ENCODE results near the gene SMG1.
"Not testable (repeated sequence)": the region's sequence is repeated elsewhere in the genome, so short reads cannot be mapped to it uniquely, and the experiment has no call there.

SMG1 gene
- total RNA-seq = 397 to 433 reads per million in 2 experiments

DNA sequence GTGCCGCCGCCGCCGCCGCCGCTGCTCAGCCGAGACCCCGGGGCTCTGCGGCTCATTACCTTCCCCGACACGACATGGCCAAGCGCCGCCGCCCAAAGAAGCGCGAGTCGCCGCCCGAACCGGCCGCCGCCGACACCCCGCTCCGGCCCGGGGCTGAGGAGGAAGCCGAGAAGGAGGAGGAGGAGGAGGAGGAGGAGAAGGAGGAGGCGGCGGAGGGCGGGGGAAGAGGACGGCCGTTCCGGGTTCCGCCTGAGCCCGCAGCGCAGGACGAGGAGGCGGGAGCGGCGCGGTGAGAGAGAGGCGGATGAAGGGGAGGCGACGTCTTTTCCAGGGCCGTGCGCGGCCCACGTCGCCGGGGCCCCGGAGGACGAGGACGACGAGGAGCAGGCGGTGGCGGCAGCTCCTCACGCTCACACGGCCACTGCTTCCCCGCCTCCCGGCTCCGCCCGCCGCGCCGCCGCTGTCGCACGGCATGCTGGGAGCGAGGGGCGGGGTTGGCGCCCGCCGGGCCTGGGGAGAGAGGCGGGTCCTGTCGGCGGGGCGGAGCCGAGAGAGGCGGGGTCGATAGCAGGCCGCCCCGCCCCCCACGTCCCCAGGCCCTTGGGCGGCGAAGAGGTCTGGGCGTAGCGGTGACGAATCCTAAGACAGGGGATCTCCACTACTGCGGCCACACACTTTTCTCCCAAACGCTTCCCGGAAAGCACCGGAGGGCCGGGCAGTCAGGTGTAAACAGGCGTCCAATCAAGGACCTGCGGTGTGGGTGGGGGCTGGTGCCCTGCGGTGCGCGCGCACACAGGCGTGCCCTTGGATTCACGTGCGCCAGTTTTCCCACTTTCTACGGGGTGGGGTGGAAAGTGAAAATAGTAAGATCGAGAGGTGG, at the start of gene SMG1:
SMG1 (minus strand) TSS at position 423 of the 880 bp plus-strand sequence; CDS start at position 56, 367 bp downstream.
- peak; percentile 86 for DNase-seq (ENCODE audit: low read depth)

DNA sequence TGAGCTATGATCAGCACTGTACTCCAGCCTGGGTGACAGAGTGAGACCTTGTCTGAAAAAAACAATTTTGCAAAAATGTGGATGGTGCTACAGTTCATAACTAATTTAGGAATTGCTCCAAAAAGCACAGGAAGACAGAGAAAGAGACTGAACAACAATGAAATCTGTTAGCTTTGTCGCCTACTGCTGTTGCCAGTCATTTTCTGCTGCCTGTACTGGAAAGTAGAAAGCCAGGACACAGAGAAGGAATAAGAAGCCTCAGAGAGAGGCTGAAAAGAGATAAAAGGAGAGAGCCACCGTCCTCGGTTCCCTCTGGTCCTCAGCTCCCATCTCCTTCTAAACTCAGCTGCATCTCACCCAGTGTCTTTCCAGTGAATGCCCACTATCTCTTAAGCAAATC, 48.9 kb upstream of the SMG1 start:
- no peak for DNase-seq (ENCODE audit: low read depth)

DNA sequence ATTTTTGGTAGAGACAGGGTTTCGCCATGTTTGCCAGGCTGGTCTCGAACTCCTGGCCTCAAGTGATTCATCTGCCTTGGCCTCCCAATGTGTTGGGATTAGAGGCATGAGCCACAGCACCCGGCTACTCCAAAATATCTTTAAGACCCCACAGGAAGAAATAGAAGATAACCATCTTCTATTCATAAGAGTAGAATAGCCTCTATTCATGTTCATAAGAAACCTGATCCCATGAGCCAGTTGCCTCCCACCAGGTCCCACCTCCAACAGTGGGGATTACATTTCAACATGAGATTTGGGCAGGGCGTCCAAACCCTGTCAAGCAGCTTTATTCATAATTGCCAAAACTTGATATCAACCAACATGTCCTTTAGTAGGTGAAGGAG, 43.6 kb upstream of the SMG1 start:
- no peak for DNase-seq (ENCODE audit: low read depth)

DNA sequence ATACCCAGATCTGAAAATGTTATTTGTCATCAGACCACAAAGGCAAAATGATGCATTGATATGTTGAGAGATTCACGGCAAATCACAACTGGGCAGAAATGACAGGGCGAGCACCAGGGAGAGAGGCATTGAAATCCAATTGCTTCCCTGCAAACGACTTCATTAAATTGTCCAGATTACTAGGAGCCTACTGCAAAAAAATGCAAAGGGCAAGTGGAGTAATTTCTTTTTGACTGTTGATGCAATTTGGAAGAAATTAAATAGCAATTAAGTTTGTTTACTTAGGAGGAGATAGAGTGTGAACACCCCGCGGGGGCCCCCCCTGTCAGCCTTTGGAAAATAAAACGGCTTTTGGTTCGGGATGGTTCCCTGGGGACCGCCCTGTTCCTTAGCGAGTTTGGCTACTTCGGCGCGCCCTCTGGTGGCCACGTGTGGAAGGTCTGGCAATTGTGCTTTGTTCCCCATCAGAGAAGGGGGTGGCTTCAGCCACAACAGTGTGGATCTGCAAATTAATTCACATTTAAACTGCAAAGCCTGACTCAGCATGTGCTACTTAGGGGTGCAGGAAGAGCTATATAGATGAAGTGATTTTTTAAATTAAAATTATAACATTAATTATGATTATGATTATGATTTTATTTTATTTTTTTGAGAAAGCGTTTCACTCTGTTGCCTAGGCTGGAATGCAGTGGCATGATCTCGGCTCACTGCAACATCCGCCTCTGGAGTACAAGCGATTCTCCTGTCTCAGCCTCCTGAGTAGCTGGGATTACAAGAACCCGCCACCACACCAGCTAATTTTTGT, 43.0 kb upstream of the SMG1 start:
- peak; percentile 56 for DNase-seq (ENCODE audit: low read depth)

DNA sequence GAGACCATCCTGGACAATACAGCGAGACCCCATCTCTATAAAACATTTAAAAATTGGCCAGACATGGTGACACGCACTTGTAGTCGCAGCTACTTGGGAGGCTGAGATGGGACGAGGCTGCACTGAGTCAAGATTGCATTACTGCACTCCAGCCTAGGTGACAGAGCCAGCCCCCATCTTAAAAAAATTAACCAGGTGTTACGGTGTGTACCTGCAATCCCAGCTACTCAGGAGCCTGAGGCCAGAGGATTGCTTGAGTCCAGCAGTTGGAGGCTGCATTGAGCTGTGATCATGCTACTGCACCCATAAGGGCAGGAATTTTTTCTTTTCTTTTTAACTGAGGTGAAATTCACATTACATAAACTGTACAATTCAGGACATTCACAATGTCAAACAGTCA, 40.6 kb upstream of the SMG1 start:
- DNase-seq (ENCODE audit: low read depth) = no peak

DNA sequence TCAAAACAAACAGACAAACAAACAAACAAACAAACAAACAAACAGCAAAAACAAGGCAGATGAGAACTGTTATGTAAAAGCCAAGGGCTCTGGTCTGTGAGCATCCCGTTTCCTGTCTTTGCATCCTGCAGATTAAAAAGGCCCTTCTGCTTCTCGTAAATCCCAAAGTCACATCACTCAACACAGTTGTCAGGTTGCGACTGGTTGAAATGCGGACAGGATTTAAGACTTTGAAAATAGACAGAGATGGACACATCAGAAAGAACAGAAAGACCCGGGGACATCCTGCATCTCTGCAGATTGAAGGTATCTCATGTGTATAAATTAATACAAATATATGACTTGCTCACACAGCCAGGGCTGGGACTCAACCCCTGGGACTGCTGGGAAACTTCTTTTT, 39.3 kb upstream of the SMG1 start:
- no peak for DNase-seq (ENCODE audit: low read depth)

DNA sequence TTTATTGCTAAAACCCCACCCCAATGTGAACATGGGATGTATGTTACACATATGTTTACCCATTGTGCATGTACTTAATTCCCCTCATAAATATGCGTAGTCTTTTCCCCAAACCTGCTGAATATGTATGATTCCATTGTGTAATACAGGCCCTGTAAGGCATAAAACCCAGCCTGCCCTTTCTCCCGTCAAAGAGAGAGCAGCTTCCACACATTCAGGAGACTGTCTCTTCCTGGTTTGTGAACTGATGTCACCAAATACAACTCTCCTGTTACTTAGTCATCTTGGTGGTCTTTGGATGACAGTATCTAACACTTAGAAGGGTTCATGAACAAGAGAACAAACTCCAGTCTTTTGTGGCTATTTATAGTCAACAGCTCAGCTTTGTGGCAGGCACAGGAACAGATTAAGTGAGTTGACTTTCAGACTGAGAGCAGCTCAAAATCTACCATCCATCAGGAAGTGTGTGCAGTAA, 32.9 kb upstream of the SMG1 start:
- no peak for DNase-seq (ENCODE audit: low read depth)

DNA sequence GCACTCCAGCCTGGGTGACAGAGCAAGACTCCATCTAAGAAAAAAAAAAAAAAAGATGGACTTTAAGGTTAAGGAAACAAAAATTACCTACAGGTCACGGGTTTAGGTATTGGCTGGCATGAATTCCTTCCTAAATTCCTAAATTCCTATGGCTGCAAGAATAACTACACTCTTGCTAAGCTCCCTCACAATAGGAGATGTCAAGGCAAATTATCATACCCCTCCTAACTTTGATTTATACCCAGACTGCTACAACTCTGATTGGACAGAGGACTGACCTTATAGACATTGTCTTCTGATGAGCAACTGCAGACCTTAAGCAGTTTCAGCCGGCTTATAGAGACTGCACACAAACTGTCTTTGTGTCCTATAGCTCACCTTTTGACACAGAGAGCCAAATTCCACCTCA, 32.4 kb upstream of the SMG1 start:
- no peak for DNase-seq (ENCODE audit: low read depth)

DNA sequence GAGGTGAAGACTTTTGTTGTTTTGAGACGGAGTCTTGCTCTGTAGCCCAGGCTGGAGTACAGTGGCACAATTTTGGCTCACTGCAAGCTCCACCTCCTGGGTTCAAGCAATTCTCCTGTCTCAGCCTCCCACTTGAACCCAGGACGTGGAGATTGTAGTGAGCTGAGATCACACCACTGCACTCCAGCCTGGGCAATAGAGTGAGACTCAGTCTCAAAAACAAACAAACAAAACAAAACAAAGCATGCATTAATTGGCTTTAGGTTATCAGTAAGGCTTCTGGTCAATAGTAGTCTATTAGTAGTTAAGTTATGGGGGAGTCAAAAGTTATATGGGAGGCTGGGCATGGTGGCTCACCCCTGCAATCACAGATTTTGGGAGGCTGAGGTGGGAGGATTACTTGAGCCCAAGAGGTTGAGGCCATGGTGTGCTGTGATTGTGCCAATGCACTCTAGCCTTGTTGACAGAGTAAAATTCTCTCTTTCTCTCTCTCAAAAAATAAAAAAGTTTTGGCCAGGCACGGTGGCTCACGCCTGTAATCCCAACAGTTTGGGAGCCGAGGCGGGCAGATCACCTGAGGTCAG, 30.5 kb upstream of the SMG1 start:
- not testable (repeated sequence) for DNase-seq (ENCODE audit: low read depth)

DNA sequence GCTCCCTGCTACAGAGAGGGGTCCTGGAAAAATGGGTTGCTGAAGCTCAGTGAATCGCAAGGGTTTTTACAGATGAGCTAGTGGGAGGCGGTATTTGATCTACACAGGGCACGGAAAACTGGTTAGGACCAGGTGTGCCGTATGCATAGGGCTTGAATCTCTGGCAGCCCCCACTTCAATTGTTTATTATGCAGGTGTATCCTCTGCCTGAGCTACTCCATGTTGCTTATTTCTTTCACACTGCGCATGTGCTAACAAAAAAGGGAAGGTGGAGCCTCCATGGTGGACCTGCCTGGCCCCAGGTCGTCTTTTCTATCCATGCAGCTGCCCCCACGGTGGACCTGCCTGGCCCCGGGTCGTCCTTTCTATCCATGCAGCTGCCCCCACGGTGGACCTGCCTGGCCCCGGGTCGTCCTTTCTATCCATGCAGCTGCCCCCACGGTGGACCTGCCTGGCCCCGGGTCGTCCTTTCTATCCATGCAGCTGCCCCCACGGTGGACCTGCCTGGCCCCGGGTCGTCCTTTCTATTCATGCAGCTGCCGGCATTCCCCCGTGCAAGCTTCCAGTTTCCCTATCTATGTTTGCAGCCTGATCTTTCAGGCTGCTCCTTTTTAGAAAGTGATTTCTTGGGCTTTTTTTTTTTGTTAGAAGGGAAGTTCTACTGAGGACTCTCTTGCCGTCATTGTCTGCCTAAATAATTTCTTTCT, 29.8 kb upstream of the SMG1 start:
- DNase-seq (ENCODE audit: low read depth) = not testable (repeated sequence)

DNA sequence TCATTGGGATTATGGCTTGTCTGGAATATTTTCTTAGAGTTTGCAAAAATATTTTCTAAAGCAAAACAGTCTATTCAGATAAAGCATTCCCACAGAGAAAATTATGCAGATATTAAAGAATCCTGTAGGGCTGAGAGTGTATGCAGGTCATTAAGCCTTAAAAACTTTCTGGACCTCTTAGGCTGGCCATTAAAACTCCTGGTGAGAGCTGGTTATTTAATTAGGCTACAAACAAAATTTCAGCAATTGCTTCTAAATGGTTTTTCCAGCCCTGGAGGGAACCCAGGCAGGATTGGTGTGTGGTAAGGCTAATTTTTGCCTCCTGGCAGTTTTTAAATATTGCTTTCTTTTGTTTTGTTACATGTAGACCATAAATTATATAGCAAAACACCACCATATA, 27.3 kb upstream of the SMG1 start:
- DNase-seq (ENCODE audit: low read depth) = no peak

DNA sequence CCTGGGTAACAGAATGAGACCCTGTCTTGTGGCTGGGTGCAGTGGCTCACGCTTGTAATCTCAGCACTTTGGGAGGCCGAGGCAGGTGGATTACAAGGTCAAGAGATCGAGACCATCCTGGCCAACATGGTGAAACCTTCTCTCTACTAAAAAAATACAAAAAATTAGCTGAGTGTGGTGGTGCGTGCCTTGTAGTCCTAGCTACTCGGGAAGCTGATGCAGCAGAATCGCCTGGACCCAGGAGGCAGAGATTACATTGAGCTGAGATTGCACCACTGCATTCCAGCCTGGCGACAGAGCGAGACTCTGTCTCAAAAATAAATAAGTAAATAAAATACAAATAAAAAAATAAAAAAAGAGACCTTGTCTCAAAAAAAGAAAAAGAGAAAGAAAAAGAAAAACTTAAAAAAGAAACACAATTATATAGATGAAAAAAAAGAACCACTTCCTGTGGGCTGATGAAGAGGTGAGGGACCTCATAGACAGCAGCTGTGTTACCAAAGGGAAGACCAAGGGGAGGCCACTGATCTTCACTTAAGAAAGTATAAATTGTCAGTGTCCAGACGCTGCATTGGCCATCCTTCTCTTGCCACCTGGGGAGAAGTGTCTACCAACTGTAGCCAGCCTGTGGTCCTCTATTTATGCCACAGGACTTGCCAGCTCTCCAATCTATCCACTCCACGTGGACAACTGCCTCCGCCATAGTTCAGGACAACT, 24.4 kb upstream of the SMG1 start:
- no peak for DNase-seq (ENCODE audit: low read depth)

DNA sequence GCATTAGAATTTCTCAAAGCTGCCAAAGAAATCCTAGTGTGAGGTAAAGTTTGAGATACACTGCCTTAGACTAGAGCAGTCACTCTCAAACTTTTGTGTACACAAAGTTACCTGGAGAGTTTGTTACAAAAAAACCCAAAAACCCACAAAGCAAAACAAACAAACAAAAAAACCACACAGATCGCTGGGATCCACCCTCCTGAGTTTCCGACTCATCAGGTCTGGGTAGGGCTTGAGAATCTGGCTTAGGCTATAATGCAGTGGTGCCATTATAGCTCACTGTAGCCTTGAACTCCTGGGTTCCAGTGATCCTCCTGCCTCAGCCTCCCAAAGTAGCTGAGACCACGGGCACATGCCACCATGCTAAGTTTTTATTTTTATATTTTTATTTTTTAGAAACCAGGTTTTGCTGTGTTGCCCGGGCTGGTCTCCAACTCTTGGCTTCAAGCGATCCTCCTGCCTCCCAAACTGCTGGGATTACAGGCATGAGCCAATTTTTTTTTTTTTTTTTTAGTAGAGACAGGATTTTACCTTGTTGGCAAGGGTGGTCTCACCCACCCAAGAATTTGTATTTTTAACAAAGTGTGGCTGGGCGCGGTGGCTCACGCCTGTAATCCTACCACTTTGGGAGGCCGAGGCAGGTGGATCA, 22.3 kb upstream of the SMG1 start:
- no peak for DNase-seq (ENCODE audit: low read depth)

DNA sequence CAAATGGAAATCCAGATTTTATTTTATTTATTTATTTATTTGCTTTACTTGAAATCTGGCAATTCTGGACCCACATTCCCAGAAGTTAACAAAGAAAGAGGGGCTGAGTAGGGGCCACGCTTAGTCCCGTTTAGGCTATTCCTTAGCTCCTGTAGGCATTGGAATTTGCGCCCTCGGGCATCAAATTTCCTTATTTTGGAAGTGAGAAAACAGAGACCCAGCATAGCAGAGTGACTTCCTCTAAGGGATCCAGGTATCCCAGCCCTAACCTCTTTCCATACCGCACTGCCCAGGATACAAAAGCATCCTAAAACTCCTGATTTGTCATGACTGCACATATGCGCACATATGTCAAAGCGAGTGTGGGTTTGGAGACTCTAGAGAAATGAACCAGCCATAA, 19.0 kb upstream of the SMG1 start:
- DNase-seq (ENCODE audit: low read depth) = no peak

DNA sequence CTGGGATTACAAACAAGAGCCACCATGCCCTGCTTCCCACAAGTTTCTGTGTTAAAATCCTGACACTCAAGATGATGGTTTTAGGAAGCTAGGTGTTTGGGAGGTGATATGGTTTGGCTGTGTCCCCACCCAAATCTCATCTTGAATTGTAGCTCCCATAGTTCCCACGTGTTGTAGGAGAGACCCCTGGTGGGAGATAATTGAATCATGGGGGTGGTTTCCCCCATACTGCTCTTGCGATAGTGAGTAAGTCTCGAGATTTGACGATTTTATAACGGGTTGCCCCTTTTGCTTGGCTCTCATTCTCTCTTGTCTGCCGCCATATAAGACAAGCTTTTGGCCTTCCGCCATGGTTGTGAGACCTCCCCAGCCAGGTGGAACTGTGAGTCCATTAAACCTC, 17.2 kb upstream of the SMG1 start:
- no peak for DNase-seq (ENCODE audit: low read depth)

DNA sequence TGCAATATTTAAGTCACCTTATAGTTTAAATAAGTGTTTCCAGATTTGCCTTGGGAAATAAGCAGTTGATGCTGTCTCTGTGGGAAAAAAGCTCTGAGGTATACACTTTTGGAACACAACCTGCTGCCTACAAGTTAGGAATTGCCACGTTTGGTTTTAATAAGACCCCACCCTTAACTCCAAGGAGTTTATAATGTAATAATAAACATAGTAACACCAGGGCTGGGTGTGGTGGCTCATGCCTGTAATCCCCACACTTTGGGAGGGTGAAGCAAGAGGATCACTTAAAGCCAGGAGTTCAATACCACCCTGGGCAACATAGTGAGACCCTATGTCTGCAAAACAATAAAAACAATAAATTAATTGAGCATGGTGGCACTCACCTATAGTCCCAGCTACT, 15.9 kb upstream of the SMG1 start:
- no peak for DNase-seq (ENCODE audit: low read depth)

DNA sequence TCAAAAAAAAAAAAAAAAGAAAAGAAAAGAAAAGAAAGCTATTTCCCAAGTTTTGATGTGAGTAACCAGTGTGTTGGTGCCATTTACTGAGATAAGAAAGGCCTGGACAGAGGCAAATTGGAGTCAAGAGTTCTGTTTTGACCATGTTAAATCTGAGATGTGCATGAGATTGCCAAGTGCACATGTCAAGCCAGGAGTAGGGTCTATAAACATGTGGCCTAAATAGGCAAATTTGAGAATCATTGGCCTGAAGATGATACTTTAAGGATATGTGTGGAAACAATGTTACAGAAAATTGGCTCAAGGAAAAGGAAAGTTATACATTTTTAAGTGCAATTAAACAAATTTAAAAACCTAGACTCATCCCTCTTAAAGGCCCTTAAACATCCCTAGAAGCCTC, 15.3 kb upstream of the SMG1 start:
- DNase-seq (ENCODE audit: low read depth) = no peak

DNA sequence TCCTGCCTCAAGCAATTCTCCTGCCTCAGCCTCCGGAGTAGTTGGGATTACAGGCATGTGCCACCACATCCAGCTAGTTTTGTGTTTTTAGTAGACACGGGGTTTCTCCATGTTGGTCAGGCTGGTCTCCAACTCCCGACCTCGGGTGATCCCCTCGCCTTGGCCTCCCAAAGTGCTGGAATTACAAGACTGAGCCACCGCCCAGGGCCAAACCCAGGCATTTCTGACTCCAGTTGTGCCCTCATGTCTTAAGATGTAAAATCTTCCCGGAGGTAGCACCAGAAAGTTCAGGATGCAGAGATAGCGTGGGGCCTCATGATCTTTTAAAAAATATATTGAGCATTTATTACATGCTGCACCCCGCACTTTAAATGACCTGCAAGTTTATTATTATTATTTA, 12.8 kb upstream of the SMG1 start:
- DNase-seq (ENCODE audit: low read depth) = no peak

DNA sequence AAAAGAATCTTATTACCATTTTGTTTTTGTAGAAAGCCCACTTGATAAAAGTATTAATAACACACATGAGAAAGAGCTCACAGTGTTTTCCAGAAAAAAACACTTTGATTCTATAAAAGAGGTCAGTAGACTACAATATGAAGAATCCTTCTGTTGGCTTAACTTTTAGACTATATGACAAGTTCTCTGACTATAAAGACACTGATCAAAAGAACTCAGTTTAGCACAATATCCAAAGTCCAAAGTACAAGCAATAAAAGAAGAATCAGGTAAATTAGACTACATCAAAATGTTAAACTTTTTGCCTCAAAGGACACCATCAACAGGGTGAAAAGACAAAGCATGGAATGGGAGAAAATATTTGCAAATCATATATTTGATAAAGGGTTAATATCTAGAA, 11.2 kb upstream of the SMG1 start:
- no peak for DNase-seq (ENCODE audit: low read depth)

DNA sequence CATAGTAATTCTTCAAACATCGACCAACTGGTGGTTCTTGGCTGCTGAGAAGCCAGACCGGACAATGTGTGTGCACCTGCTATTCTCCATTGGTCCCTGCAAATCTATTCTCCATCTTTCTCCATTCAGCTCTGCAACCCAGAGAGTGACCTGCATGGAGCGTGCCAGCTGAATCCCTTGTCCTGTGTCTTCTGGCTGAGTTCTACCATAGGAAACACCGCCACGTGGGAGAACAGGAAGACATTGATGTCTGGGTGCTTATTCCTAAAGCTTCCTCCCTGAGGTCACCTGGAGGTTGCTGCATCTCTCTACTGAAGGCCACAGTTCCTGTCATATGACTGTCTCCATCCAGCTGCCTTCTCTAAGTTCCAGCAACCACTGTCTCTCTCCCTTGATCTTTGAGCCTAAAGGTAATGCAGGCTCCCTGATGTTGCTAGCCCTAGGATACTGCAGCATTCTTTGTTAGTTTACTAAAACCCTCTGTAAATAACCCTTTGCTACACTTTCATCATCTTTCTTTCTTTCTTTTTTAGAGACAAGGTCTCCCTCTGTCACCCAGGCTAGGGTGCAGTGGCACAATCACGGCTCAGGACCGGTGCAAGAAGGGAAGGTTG, 10.6 kb upstream of the SMG1 start:
- DNase-seq (ENCODE audit: low read depth) = no peak

All from T follicular helper cell (primary cell).